VCaP (cell line): ENCODE results near the gene TMEM87B.

Experiments used
- H3K27ac ChIP-seq: fragments of 450-650 bp; 2 replicates; pipeline ENCODE4 v1.5.1; 2017
- TF ChIP-seq, protein P1 (sequence below): fragments of 450-650 bp; conservative IDR thresholded peaks from 2 replicates; pipeline ENCODE4 v1.5.1; 2017; ENCODE audit warnings: mild to moderate bottlenecking, moderate library complexity

The TMEM87B gene

GRCh38 chr2:112075490-112076260, 20.6 kb downstream of the TMEM87B start:
- TF ChIP-seq, protein P1, sequence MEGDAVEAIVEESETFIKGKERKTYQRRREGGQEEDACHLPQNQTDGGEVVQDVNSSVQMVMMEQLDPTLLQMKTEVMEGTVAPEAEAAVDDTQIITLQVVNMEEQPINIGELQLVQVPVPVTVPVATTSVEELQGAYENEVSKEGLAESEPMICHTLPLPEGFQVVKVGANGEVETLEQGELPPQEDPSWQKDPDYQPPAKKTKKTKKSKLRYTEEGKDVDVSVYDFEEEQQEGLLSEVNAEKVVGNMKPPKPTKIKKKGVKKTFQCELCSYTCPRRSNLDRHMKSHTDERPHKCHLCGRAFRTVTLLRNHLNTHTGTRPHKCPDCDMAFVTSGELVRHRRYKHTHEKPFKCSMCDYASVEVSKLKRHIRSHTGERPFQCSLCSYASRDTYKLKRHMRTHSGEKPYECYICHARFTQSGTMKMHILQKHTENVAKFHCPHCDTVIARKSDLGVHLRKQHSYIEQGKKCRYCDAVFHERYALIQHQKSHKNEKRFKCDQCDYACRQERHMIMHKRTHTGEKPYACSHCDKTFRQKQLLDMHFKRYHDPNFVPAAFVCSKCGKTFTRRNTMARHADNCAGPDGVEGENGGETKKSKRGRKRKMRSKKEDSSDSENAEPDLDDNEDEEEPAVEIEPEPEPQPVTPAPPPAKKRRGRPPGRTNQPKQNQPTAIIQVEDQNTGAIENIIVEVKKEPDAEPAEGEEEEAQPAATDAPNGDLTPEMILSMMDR = no peak
- H3K27ac ChIP-seq = no peak overlapping the region

DNA sequence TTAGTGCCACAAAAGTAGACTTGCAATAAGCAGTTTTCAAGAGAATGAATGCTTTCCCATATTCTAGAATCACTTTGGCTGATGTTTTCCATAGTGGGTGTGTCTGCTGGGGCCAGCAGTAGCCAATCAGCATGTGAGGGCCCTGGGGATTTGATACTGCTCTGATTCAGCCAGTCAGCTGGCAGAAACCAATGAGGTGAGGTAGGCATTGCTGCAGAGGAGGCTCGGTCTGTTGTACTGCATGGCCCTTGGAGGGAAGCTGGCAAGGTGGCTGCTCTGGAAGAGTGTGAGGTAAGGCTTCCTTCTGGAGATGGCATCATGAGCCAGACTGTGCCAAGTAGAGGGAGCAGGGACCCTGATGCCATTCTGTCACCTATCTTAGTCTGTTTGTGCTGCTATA, 22.7 kb downstream of the TMEM87B start:
- H3K27ac ChIP-seq = no peak overlapping the region
- TF ChIP-seq, protein P1 = no peak

DNA sequence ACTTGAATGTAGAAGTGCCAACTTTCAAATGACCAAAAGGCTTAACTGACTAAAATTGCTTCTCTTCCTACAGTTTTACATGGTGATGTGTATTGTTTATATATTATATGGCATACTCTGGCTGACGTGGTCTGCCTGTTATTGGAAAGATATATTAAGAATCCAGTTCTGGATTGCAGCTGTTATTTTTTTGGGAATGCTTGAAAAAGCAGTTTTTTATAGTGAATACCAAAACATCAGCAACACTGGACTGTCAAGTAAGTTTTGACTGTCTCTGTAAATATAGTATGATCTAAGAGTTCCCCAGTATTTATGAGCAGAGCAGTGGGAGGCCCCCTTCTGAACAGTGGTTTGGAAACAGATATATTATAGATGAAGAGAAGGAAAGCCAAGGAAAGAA, 26.2 kb downstream of the TMEM87B start:
- TF ChIP-seq, protein P1 = no peak
- no peak overlapping the region for H3K27ac ChIP-seq

DNA sequence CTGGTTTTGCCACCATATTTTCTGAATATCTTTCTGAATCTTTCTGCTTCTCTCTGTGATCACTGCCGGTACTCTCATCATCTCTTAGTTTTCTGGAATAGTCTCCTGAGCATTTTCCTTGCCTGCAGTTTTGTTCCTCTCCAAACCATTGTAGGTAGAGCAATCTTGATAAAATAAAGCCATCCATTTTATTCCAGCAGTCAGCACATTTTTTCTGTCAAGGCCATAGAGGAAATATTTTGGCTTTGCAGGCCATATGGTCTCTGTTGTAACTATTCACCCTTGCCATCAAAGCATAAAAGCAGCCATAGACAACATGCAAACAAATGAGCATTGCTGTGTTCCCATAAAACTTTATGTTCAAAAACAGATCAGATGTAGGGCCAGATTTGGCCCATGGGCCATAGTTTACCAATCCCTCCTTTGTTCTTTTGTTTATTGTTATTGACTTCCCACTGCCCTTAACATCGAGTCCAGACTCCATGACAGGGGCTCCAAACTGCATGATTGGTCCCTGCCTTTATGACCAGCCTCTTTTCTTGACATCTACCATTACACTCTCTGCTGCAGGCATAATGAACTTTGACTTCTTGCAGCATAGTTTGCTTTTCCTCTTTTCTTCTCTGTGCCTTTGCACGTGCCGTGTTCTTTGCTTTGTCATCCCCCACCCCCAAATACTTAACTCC, 29.8 kb downstream of the TMEM87B start:
- TF ChIP-seq, protein P1 = no peak
- peak overlapping the region; percentile 40 for H3K27ac ChIP-seq

- peak overlapping the region; percentile 40 for H3K27ac ChIP-seq
- TF ChIP-seq, protein P1 = no peak
These were observed 30.3 kb downstream of the TMEM87B start for GRCh38 chr2:112085375-112085730.

DNA sequence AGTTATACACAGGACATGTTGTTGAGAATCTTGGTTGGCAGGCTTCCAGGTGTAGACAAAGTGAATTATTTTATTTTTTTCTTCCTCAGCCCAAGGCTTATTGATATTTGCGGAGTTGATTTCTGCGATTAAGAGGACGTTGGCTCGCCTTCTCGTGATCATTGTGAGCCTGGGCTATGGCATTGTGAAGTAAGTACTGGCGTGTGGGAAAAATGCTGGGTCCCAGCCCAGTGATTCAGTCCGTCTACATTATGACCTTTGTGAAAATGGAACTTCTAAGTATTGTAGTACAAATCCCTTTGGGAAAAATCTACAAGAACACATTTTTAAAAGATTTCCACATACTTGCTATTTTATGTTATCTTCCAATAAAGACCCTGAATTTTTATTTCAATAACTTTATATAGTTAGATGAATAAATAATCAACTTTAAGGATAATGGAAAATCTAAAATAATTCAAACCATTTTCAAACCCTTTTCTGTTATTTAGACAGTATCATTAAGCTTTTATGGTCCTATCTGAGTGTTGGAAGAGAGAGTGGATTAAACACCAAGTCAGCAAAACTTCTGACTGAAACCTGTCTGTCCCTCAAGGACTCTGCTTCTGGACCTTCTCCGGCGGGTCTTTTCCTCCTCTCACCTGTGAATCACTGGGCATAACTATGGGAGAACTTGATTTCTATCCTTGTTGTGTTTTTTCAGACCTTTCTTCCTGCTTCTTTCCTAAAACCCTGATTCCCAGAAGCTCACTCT, 31.0 kb downstream of the TMEM87B start:
- H3K27ac ChIP-seq = peak overlapping the region; percentile 40; the same call in 1 of the 2 replicates
- TF ChIP-seq, protein P1 = no peak
